ENCODE data around the gene CCDC92. TPM values are rescaled to one million over a fixed set of nuclear protein-coding genes. Genes with fewer than 3 reads are reported as not detected.

The CCDC92 gene
- polyA plus RNA-seq, 1 donor from 2014 or later: 11.3 TPM

- Histone ChIP-seq H3K9ac (ENCODE audit: low read length) (no peak overlapping the region), H3K36me3 (ENCODE audit: insufficient read depth, low read length) (no peaks in the 10 kb centered on the region), H3K27ac (ENCODE audit: low read length) (no peak overlapping the region), H3K9me2 (ENCODE audit: insufficient read depth, low read length) (no peaks in the 10 kb centered on the region), H3K4me3 (ENCODE audit: low read length) (no peak overlapping the region), H3K9me3 (ENCODE audit: low read length) (peaks cover 4% of the 10 kb centered on the region), H2AFZ (ENCODE audit: low read depth, low read length) (no peak overlapping the region), H3K4me2 (ENCODE audit: low read length) (no peak overlapping the region), H4K20me1 (ENCODE audit: insufficient read depth) (no peaks in the 10 kb centered on the region), H3K79me2 (replicated peaks; ENCODE audit: insufficient read depth, low read length) (peaks cover 9% of the 10 kb centered on the region), H3K27me3 (ENCODE audit: insufficient read depth, low read depth, low read length) (no peaks in the 10 kb centered on the region), H3F3A (ENCODE audit: insufficient read depth, low read length, poor library complexity, severe bottlenecking) (no peaks in the 10 kb centered on the region)
- TF ChIP-seq RAD21 (conservative IDR thresholded peaks at IDR 0.05): no peak
- TF ChIP-seq REST (IDR thresholded peaks at IDR 0.05; ENCODE audit: borderline replicate concordance): no peak
- no peak for TF ChIP-seq EP300 (conservative IDR thresholded peaks at IDR 0.05; ENCODE audit: poor library complexity, severe bottlenecking)
- TF ChIP-seq EZH2 (IDR thresholded peaks at IDR 0.05; ENCODE audit: borderline replicate concordance, insufficient read depth, low read length, poor library complexity, severe bottlenecking): no peak
- TF ChIP-seq MXI1 (conservative IDR thresholded peaks at IDR 0.05; ENCODE audit: poor library complexity, severe bottlenecking): no peak
- TF ChIP-seq POLR2AphosphoS5 (IDR thresholded peaks at IDR 0.05): no peak
- TF ChIP-seq SMC3 (conservative IDR thresholded peaks at IDR 0.05; ENCODE audit: poor library complexity): no peak
- no peak for TF ChIP-seq CTCF (IDR thresholded peaks at IDR 0.05; ENCODE audit: poor library complexity, severe bottlenecking)
- TF ChIP-seq TAF1 (IDR thresholded peaks at IDR 0.05; ENCODE audit: low read depth): no peak
Measured at GRCh38 chr12:123946152-123946515, 26.5 kb downstream of the CCDC92 start.

- no peak overlapping the region for H3K4me3 ChIP-seq (ENCODE audit: low read length)
- no peak overlapping the region for H3K27ac ChIP-seq (ENCODE audit: low read length)
- H3K4me2 ChIP-seq (ENCODE audit: low read length): no peak overlapping the region
- peaks cover 3% of the 10 kb centered on the region for H3K79me2 ChIP-seq (replicated peaks; ENCODE audit: insufficient read depth, low read length)
- no peak overlapping the region for H2AFZ ChIP-seq (ENCODE audit: low read depth, low read length)
- H3F3A ChIP-seq (ENCODE audit: insufficient read depth, low read length, poor library complexity, severe bottlenecking): no peaks in the 10 kb centered on the region
- no peaks in the 10 kb centered on the region for H3K9me2 ChIP-seq (ENCODE audit: insufficient read depth, low read length)
- no peaks in the 10 kb centered on the region for H3K27me3 ChIP-seq (ENCODE audit: insufficient read depth, low read depth, low read length)
- no peaks in the 10 kb centered on the region for H3K36me3 ChIP-seq (ENCODE audit: insufficient read depth, low read length)
- H3K9ac ChIP-seq (ENCODE audit: low read length): no peak overlapping the region
- TF ChIP-seq TAF1 (IDR thresholded peaks at IDR 0.05; ENCODE audit: low read depth): no peak
- TF ChIP-seq CTCF (IDR thresholded peaks at IDR 0.05; ENCODE audit: poor library complexity, severe bottlenecking): no peak
- no peak for TF ChIP-seq MXI1 (conservative IDR thresholded peaks at IDR 0.05; ENCODE audit: poor library complexity, severe bottlenecking)
- TF ChIP-seq SMC3 (conservative IDR thresholded peaks at IDR 0.05; ENCODE audit: poor library complexity): no peak
- TF ChIP-seq EZH2 (IDR thresholded peaks at IDR 0.05; ENCODE audit: borderline replicate concordance, insufficient read depth, low read length, poor library complexity, severe bottlenecking): no peak
- TF ChIP-seq REST (IDR thresholded peaks at IDR 0.05; ENCODE audit: borderline replicate concordance): no peak
- no peak for TF ChIP-seq EP300 (conservative IDR thresholded peaks at IDR 0.05; ENCODE audit: poor library complexity, severe bottlenecking)
- TF ChIP-seq POLR2AphosphoS5 (IDR thresholded peaks at IDR 0.05): no peak
- no peak for TF ChIP-seq RAD21 (conservative IDR thresholded peaks at IDR 0.05)
- H4K20me1 ChIP-seq (ENCODE audit: insufficient read depth): no peaks in the 10 kb centered on the region
- H3K9me3 ChIP-seq (ENCODE audit: low read length): no peaks in the 10 kb centered on the region
Measured at GRCh38 chr12:123945287-123946151, 27.1 kb downstream of the CCDC92 start.
